Body of pancreas (tissue), 4 donors: Measurements from ENCODE around the gene JMJD8. TPM values are rescaled to one million over a fixed set of nuclear protein-coding genes. Genes with fewer than 3 reads are reported as not detected.

Experiments
- ATAC-seq: fragments of 150-250 bp; one replicate; pipeline ENCODE4 v1.9.1; 2016
- DNase-seq, 4 donors: peaks; one replicate each; pipeline ENCODE4 v3.0.0-alpha.2; 2019
- H3K27ac ChIP-seq, 4 donors: fragments of 200-600 bp; sonication (generic); 1 replicate in 3 of 4; 2 replicates in 1 of 4; pipeline versions ENCODE4 v1.5.1 to v1.6.1; 2016 to 2019; ENCODE audit warnings: mild to moderate bottlenecking in 1 of 4, mixed read lengths in 1 of 4, moderate library complexity in 1 of 4
- H3K27me3 ChIP-seq, 2 donors: fragments of 200-600 bp; sonication (generic); one replicate each; pipeline ENCODE4 v1.6.0; 2016; ENCODE audit warnings: mild to moderate bottlenecking in 1 of 2
- H3K36me3 ChIP-seq, 2 donors: fragments of 200-600 bp; sonication (generic); replicated peaks in 1 of 2; 2 replicates each; pipeline ENCODE4 v1.5.1; 2016; ENCODE audit warnings: low read depth in 2 of 2; ENCODE audit not compliant: insufficient read depth in 1 of 2
- H3K4me1 ChIP-seq: fragments of 200-600 bp; sonication (generic); one replicate; pipeline ENCODE4 v1.6.0; 2016
- H3K4me3 ChIP-seq, 2 donors: fragments of 200-600 bp; sonication (generic); 1 replicate in 1 of 2; 2 replicates in 1 of 2; pipeline ENCODE4 v1.5.1; 2016 to 2019
- H3K9me3 ChIP-seq, 3 donors: fragments of 200-600 bp; sonication (generic); 1 replicate in 2 of 3; 2 replicates in 1 of 3; pipeline ENCODE4 v1.5.1; 2016
- CTCF ChIP-seq, 7 experiments: fragments of 450-650 bp in 4 of 7; fragments of 200-600 bp in 3 of 7; sonication (generic) in 3 of 7; IDR thresholded peaks; one replicate each; pipeline ENCODE4 v1.5.1; 2016 to 2019; ENCODE audit warnings: antibody characterized with exemption in 7 of 7
- POLR2A ChIP-seq, 3 donors: fragments of 450-650 bp; IDR thresholded peaks; one replicate each; pipeline ENCODE4 v1.6.1; 2016; ENCODE audit warnings: antibody characterized with exemption in 3 of 3, mild to moderate bottlenecking in 2 of 3
- WGBS, 2 donors: methylation state at CpG; one replicate each; pipeline ENCODE4 v1.1.5; 2017; 5-methylcytosine and 5-hydroxymethylcytosine counted together
- intact Hi-C: fragments of 100-400 bp; cut with DNase I; formaldehyde crosslinking; loops from one replicate; pipeline ENCODE4 v1.15.1; 2023
- total RNA-seq, 2 donors: library from RNA; depleted of rRNA; stranded (reverse); fragments of >200 nt; gene quantifications; one replicate each; pipeline ENCODE4 v1.1.0, GENCODE V29; 2016

The JMJD8 gene
- total RNA-seq, 2 donors from 2014 or later = 49.5 to 128 TPM

GRCh38 chr16:677316-678190 lies 6.6 kb downstream of the JMJD8 start:
- no peaks in the 10 kb centered on the region for H3K9me3 ChIP-seq
- intact Hi-C loops = no loop called here
- H3K4me3 ChIP-seq = no peak overlapping the region
- H3K27ac ChIP-seq = no peak overlapping the region
- no peaks in the 10 kb centered on the region for H3K27me3 ChIP-seq
- no peak for DNase-seq
- peaks cover 9 to 11% of the 10 kb centered on the region in 2 donors for H3K36me3 ChIP-seq
- 69 to 80% methylated on average over 40 to 55 of the region's 57 CpGs for WGBS, 2 donors
- ATAC-seq = no peak
- peaks cover 52% of the 10 kb centered on the region for H3K4me1 ChIP-seq
- no peak for TF ChIP-seq POLR2A (IDR thresholded peaks at IDR 0.05)
- TF ChIP-seq CTCF (IDR thresholded peaks at IDR 0.05) = no peak

GRCh38 chr16:676913-677312 lies 7.2 kb downstream of the JMJD8 start:
- ATAC-seq (no peak), DNase-seq (no peak)
- WGBS, 2 donors = 72 to 100% methylated on average over 7 to 23 of the region's 23 CpGs
- Histone ChIP-seq H3K4me1 (peaks cover 46% of the 10 kb centered on the region), H3K27me3 (no peaks in the 10 kb centered on the region), H3K9me3 (no peaks in the 10 kb centered on the region), H3K27ac (no peak overlapping the region), H3K4me3 (no peak overlapping the region), H3K36me3 (peaks cover 3 to 13% of the 10 kb centered on the region in 2 donors)
- no peak for TF ChIP-seq POLR2A (IDR thresholded peaks at IDR 0.05)
- no peak for TF ChIP-seq CTCF (IDR thresholded peaks at IDR 0.05)
- intact Hi-C loops = no loop called here

- no peak for DNase-seq
- H3K4me3 ChIP-seq = no peak overlapping the region
- TF ChIP-seq CTCF (IDR thresholded peaks at IDR 0.05) = no peak
- no peak for TF ChIP-seq POLR2A (IDR thresholded peaks at IDR 0.05)
Measured at GRCh38 chr16:676565-676902, 7.6 kb downstream of the JMJD8 start.

GRCh38 chr16:675884-676564 lies 8.1 kb downstream of the JMJD8 start:
- Histone ChIP-seq H3K36me3 (peaks cover 0 to 17% of the 10 kb centered on the region in 2 donors), H3K4me1 (peaks cover 37% of the 10 kb centered on the region), H3K9me3 (no peaks in the 10 kb centered on the region), H3K4me3 (no peak overlapping the region), H3K27ac (no peak overlapping the region), H3K27me3 (no peaks in the 10 kb centered on the region)
- 8 to 39% methylated on average over 4 to 25 of the region's 25 CpGs for WGBS, 2 donors
- DNase-seq = no peak
- intact Hi-C loops = no loop called here
- no peak for ATAC-seq
- TF ChIP-seq POLR2A (IDR thresholded peaks at IDR 0.05) (no peak), CTCF (IDR thresholded peaks at IDR 0.05) (no peak)

More at GRCh38 chr16:676565-676902, 7.6 kb downstream of the JMJD8 start:
- intact Hi-C loops = no loop called here
- Histone ChIP-seq H3K4me1 (peaks cover 42% of the 10 kb centered on the region), H3K27me3 (no peaks in the 10 kb centered on the region), H3K36me3 (peaks cover 0 to 12% of the 10 kb centered on the region in 2 donors), H3K27ac (no peak overlapping the region), H3K9me3 (no peaks in the 10 kb centered on the region)
- ATAC-seq = no peak
- WGBS, 2 donors = 84 to 86% methylated on average over 10 to 21 of the region's 21 CpGs
